HCT116 (cell line): ENCODE results near the gene PAK6. TPM values are rescaled to one million over a fixed set of nuclear protein-coding genes. Genes with fewer than 3 reads are reported as not detected.

Experiments
- ATAC-seq: fragments of 200-7000 bp; cut with Tn5 transposase; 2 replicates; pipeline ENCODE4 v1.9.1; 2020; ENCODE audit warnings: mild to moderate bottlenecking, moderate library complexity
- BruUV-seq: library from RNA; stranded (reverse); fragments of 400-500 nt; replicated peaks from 2 replicates; lab custom pipeline; 2021; lab: Mats Ljungman, UMichigan
- CTCF ChIA-PET: fragments of 300-600 bp; sonication (Branson Sonifier 250); formaldehyde crosslinking; loops from one replicate; lab custom pipeline; 2021; ENCODE audit warnings: antibody characterized with exemption; lab: Charles Lee
- POLR2A ChIA-PET: fragments of 300-600, 350-600 bp; sonication (Branson Sonifier 250); formaldehyde crosslinking; loops from one replicate; lab custom pipeline; 2021; ENCODE audit warnings: antibody characterized with exemption; lab: Charles Lee
- RAD21 ChIA-PET, 2 experiments: fragments of 300-600 bp; sonication (Branson Sonifier 250); formaldehyde crosslinking; loops; one replicate each; lab custom pipeline; 2023; ENCODE audit warnings: low total read pairs in 2 of 2; ENCODE audit not compliant: uncharacterized antibody in 2 of 2, unreplicated experiment in 2 of 2, low non-redundant PET in 1 of 2; lab: Charles Lee
- DNase-seq: peaks from one replicate; pipeline ENCODE4 v3.0.0-alpha.2; 2010; ENCODE audit warnings: low read depth, low spot score
- H2AFZ ChIP-seq: fragments of 200-600 bp; shearing (Covaris generic), sonication (generic); 2 replicates; pipeline ENCODE4 v1.6.1; 2017; ENCODE audit warnings: low read depth, mixed run types, mixed read lengths, antibody characterized with exemption, low read length; ENCODE audit not compliant: poor library complexity, severe bottlenecking
- H3K27ac ChIP-seq: 2 replicates; pipeline ENCODE4 v1.5.1; 2012; ENCODE audit warnings: low read depth, low read length
- H3K27me3 ChIP-seq: fragments of 200-600 bp; sonication (generic); 2 replicates; pipeline ENCODE4 v1.6.1; 2016; ENCODE audit warnings: mixed run types, low read length, mixed read lengths; ENCODE audit not compliant: insufficient read depth
- H3K36me3 ChIP-seq, 2 experiments: fragments of 200-500 bp in 1 of 2; fragments of 200-600 bp in 1 of 2; sonication (Bioruptor generic) in 1 of 2; sonication (generic) in 1 of 2; 2 replicates each; pipeline versions ENCODE4 v1.5.1 to v1.6.1; 2014 to 2016; ENCODE audit warnings: low read length in 2 of 2, inconsistent platforms in 1 of 2, mixed read lengths in 1 of 2, mixed run types in 1 of 2; ENCODE audit not compliant: insufficient read depth in 2 of 2, control insufficient read depth in 1 of 2
- H3K4me1 ChIP-seq, 2 experiments: fragments of 200-600 bp in 1 of 2; sonication (generic) in 1 of 2; 2 replicates each; pipeline versions ENCODE4 v1.5.1 to v1.6.1; 2012 to 2017; ENCODE audit warnings: low read length in 2 of 2, inconsistent platforms in 1 of 2, mild to moderate bottlenecking in 1 of 2, mixed read lengths in 1 of 2, mixed run types in 1 of 2, moderate library complexity in 1 of 2; ENCODE audit not compliant: insufficient read depth in 2 of 2, control insufficient read depth in 1 of 2
- H3K4me2 ChIP-seq: fragments of 200-600 bp; sonication (generic); 2 replicates; pipeline ENCODE4 v1.6.1; 2017; ENCODE audit warnings: mixed run types, low read length, mixed read lengths
- H3K4me3 ChIP-seq, 2 experiments: fragments of 200-600 bp in 1 of 2; sonication (generic) in 1 of 2; replicated peaks in 1 of 2; 2 replicates each; pipeline ENCODE4 v1.5.1; 2011 to 2016; ENCODE audit warnings: low read length in 2 of 2, control low read depth in 1 of 2, low read depth in 1 of 2, mild to moderate bottlenecking in 1 of 2, mixed read lengths in 1 of 2, mixed run types in 1 of 2
- H3K79me2 ChIP-seq: fragments of 200-600 bp; sonication (generic); 2 replicates; pipeline ENCODE4 v1.6.1; 2017; ENCODE audit warnings: mild to moderate bottlenecking, mixed run types, low read length, moderate library complexity, mixed read lengths; ENCODE audit not compliant: insufficient read depth
- H3K9ac ChIP-seq: fragments of 200-600 bp; sonication (generic); 2 replicates; pipeline ENCODE4 v1.6.1; 2016; ENCODE audit warnings: low read length, mixed read lengths
- H3K9me2 ChIP-seq: fragments of 200-600 bp; sonication (generic), shearing (Covaris generic); 2 replicates; pipeline ENCODE4 v1.6.1; 2017; ENCODE audit warnings: mixed run types, mild to moderate bottlenecking, moderate library complexity; ENCODE audit not compliant: insufficient read depth
- H3K9me3 ChIP-seq, 2 experiments: fragments of 200-500 bp in 1 of 2; fragments of 200-600 bp in 1 of 2; sonication (Bioruptor generic) in 1 of 2; sonication (generic) in 1 of 2; 2 replicates each; pipeline ENCODE4 v1.6.1; 2014 to 2017; ENCODE audit warnings: low read length in 2 of 2, mixed read lengths in 2 of 2, inconsistent platforms in 1 of 2, low read depth in 1 of 2, mild to moderate bottlenecking in 1 of 2, mixed run types in 1 of 2, moderate library complexity in 1 of 2; ENCODE audit not compliant: control insufficient read depth in 1 of 2, insufficient read depth in 1 of 2
- H4K20me1 ChIP-seq: fragments of 200-600 bp; sonication (generic), shearing (Covaris generic); 2 replicates; pipeline ENCODE4 v1.6.1; 2017; ENCODE audit warnings: mixed run types, mild to moderate bottlenecking, moderate library complexity; ENCODE audit not compliant: insufficient read depth
- CBX3 ChIP-seq: IDR thresholded peaks from 2 replicates; pipeline ENCODE4 v1.6.1; 2012; ENCODE audit warnings: low read depth
- CEBPB ChIP-seq: IDR thresholded peaks from 2 replicates; pipeline ENCODE4 v1.6.1; 2012; ENCODE audit warnings: low read depth
- EGR1 ChIP-seq: IDR thresholded peaks from 2 replicates; pipeline ENCODE4 v1.6.1; 2012; ENCODE audit warnings: low read depth
- ELF1 ChIP-seq: IDR thresholded peaks from 2 replicates; pipeline ENCODE4 v1.6.1; 2012; ENCODE audit warnings: low read depth, borderline replicate concordance
- EZH2 ChIP-seq: fragments of 200-600 bp; sonication (generic); IDR thresholded peaks from 2 replicates; pipeline ENCODE4 v1.6.1; 2017; ENCODE audit warnings: antibody characterized with exemption, mixed run types
- EZH2phosphoT487 ChIP-seq: fragments of 200-600 bp; IDR thresholded peaks from 2 replicates; pipeline ENCODE4 v1.6.1; 2018; ENCODE audit warnings: antibody characterized with exemption, borderline replicate concordance
- JUND ChIP-seq: IDR thresholded peaks from 2 replicates; pipeline ENCODE4 v1.6.1; 2012
- POLR2A ChIP-seq: IDR thresholded peaks from 2 replicates; pipeline ENCODE4 v1.7.0; 2011; ENCODE audit warnings: borderline replicate concordance; ENCODE audit not compliant: insufficient read depth, insufficient read length; ENCODE audit errors: extremely low read depth
- POLR2AphosphoS5 ChIP-seq: IDR thresholded peaks from 2 replicates; pipeline ENCODE4 v1.6.1; 2011; ENCODE audit warnings: mild to moderate bottlenecking, low read depth, low read length, moderate library complexity
- RAD21 ChIP-seq: IDR thresholded peaks from 2 replicates; pipeline ENCODE4 v1.6.1; 2012; ENCODE audit warnings: low read depth, mild to moderate bottlenecking
- SP1 ChIP-seq: IDR thresholded peaks from 2 replicates; pipeline ENCODE4 v1.6.1; 2012; ENCODE audit warnings: low read depth
- SRF ChIP-seq: IDR thresholded peaks from 2 replicates; pipeline ENCODE4 v1.6.1; 2012; ENCODE audit warnings: low read depth
- TCF7L2 ChIP-seq: IDR thresholded peaks from 2 replicates; pipeline ENCODE4 v1.7.0; 2011; ENCODE audit warnings: borderline replicate concordance, inconsistent platforms; ENCODE audit not compliant: insufficient read depth, insufficient read length; ENCODE audit errors: extremely low read depth
- YY1 ChIP-seq: IDR thresholded peaks from 2 replicates; pipeline ENCODE4 v1.6.1; 2011; ENCODE audit warnings: low read length, low read depth, moderate library complexity, mild to moderate bottlenecking; ENCODE audit not compliant: insufficient replicate concordance; ENCODE audit errors: extremely low read depth
- ZFX ChIP-seq: fragments of 450-650 bp; IDR thresholded peaks from 2 replicates; pipeline ENCODE4 v1.6.1; 2017
- ZNF274 ChIP-seq: fragments of 200-500 bp; sonication (Bioruptor generic); IDR thresholded peaks from 2 replicates; pipeline ENCODE4 v1.6.1; 2014; ENCODE audit warnings: mild to moderate bottlenecking, low read depth, low read length, inconsistent platforms
- intact Hi-C: fragments of 100-400 bp; cut with micrococcal nuclease; formaldehyde crosslinking; loops from 2 replicates; pipeline ENCODE4 v1.10.0; 2022
- total RNA-seq: library from RNA; stranded (reverse); gene quantifications from one replicate; pipeline ENCODE4 v1.2.1, GENCODE V29; 2021; ENCODE audit not compliant: unreplicated experiment
- TF ChIP-seq, protein P1 (sequence below): IDR thresholded peaks from 2 replicates; pipeline ENCODE4 v1.6.1; 2012
- TF ChIP-seq, protein P2 (sequence below): IDR thresholded peaks from 2 replicates; pipeline ENCODE4 v1.6.1; 2012; ENCODE audit warnings: low read depth
- TF ChIP-seq, protein P3 (sequence below): IDR thresholded peaks from 2 replicates; pipeline ENCODE4 v1.6.1; 2011; ENCODE audit warnings: mild to moderate bottlenecking, low read length, moderate library complexity; ENCODE audit not compliant: insufficient replicate concordance; ENCODE audit errors: extremely low read depth
- TF ChIP-seq, protein P4 (sequence below): IDR thresholded peaks from 2 replicates; pipeline ENCODE4 v1.6.1; 2012

PAK6 gene
- total RNA-seq, 1 experiment from 2014 or later: 19.9 TPM

DNA sequence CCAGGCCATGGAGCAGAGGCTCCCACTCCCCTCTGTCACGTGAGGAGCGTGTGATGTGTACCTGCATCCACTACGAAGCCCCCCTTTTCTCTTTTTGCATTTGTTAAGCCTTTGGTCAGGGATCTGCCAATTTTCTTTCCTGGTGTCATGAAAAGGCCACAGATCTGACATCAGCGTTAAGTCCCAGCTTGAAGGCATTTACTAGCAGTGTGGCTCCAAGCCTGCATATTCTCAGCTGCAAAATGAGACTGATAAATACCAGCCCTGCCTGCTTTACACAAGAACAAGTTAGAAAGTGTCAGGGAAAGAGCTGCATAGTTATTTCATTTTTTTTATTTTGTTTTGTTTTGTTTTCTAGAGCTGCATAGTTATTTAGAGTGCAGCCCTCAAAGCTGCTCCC is 46.3 kb downstream of the PAK6 start:
- no peak overlapping the region for H3K4me3 ChIP-seq
- no peaks in the 10 kb centered on the region for H3K9me3 ChIP-seq
- H4K20me1 ChIP-seq: no peaks in the 10 kb centered on the region
- H3K9ac ChIP-seq: no peak overlapping the region
- RAD21 ChIA-PET: no interaction called here
- BruUV-seq: no TSS peak
- H3K36me3 ChIP-seq: no peaks in the 10 kb centered on the region
- intact Hi-C loops: no loop called here
- peak overlapping the region; percentile 74 for H3K4me2 ChIP-seq
- DNase-seq (no peak), ATAC-seq (no peak)
- POLR2A ChIA-PET: no interaction called here
- no peaks in the 10 kb centered on the region for H3K9me2 ChIP-seq
- H2AFZ ChIP-seq: no peak overlapping the region
- no peaks in the 10 kb centered on the region for H3K79me2 ChIP-seq
- peak overlapping the region; percentile 15; the same call in 1 of the 2 replicates for H3K27ac ChIP-seq
- no peaks in the 10 kb centered on the region for H3K27me3 ChIP-seq
- CTCF ChIA-PET: interaction anchor here (0.8 to 2.0 kb wide), 6 partner anchors 10 to 240 kb away, joined by 3 to 11 read pairs (median 6); no protein-coding TSS in a partner anchor
- TF ChIP-seq JUND (no peak), YY1 (no peak), EZH2phosphoT487 (no peak), POLR2AphosphoS5 (no peak), ZFX (no peak), ELF1 (no peak), RAD21 (no peak), SP1 (no peak), SRF (no peak), CBX3 (no peak), POLR2A (no peak), ZNF274 (no peak), CEBPB (no peak), TCF7L2 (no peak), EGR1 (no peak), EZH2 (no peak)
- TF ChIP-seq, protein P1, sequence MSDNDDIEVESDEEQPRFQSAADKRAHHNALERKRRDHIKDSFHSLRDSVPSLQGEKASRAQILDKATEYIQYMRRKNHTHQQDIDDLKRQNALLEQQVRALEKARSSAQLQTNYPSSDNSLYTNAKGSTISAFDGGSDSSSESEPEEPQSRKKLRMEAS: no peak
- TF ChIP-seq, protein P2, sequence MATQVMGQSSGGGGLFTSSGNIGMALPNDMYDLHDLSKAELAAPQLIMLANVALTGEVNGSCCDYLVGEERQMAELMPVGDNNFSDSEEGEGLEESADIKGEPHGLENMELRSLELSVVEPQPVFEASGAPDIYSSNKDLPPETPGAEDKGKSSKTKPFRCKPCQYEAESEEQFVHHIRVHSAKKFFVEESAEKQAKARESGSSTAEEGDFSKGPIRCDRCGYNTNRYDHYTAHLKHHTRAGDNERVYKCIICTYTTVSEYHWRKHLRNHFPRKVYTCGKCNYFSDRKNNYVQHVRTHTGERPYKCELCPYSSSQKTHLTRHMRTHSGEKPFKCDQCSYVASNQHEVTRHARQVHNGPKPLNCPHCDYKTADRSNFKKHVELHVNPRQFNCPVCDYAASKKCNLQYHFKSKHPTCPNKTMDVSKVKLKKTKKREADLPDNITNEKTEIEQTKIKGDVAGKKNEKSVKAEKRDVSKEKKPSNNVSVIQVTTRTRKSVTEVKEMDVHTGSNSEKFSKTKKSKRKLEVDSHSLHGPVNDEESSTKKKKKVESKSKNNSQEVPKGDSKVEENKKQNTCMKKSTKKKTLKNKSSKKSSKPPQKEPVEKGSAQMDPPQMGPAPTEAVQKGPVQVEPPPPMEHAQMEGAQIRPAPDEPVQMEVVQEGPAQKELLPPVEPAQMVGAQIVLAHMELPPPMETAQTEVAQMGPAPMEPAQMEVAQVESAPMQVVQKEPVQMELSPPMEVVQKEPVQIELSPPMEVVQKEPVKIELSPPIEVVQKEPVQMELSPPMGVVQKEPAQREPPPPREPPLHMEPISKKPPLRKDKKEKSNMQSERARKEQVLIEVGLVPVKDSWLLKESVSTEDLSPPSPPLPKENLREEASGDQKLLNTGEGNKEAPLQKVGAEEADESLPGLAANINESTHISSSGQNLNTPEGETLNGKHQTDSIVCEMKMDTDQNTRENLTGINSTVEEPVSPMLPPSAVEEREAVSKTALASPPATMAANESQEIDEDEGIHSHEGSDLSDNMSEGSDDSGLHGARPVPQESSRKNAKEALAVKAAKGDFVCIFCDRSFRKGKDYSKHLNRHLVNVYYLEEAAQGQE: no peak
- TF ChIP-seq, protein P3, sequence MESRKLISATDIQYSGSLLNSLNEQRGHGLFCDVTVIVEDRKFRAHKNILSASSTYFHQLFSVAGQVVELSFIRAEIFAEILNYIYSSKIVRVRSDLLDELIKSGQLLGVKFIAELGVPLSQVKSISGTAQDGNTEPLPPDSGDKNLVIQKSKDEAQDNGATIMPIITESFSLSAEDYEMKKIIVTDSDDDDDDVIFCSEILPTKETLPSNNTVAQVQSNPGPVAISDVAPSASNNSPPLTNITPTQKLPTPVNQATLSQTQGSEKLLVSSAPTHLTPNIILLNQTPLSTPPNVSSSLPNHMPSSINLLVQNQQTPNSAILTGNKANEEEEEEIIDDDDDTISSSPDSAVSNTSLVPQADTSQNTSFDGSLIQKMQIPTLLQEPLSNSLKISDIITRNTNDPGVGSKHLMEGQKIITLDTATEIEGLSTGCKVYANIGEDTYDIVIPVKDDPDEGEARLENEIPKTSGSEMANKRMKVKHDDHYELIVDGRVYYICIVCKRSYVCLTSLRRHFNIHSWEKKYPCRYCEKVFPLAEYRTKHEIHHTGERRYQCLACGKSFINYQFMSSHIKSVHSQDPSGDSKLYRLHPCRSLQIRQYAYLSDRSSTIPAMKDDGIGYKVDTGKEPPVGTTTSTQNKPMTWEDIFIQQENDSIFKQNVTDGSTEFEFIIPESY: no peak
- TF ChIP-seq, protein P4, sequence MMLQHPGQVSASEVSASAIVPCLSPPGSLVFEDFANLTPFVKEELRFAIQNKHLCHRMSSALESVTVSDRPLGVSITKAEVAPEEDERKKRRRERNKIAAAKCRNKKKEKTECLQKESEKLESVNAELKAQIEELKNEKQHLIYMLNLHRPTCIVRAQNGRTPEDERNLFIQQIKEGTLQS: no peak
- H3K4me1 ChIP-seq: peaks cover 48 to 65% of the 10 kb centered on the region in 2 experiments
